Right lobe of liver (tissue), 6 donors: ENCODE data around the gene RBM38. TPM values are rescaled to one million over a fixed set of nuclear protein-coding genes. Genes with fewer than 3 reads are reported as not detected.
A peak's percentile ranks its signal among the peaks of the same experiment; 100 is the strongest.

ENCODE experiments used
- ATAC-seq, 4 donors: fragments of 200-7000 bp; cut with Tn5 transposase; one replicate each; pipeline ENCODE4 v1.9.1; 2020; ENCODE audit warnings: mild to moderate bottlenecking in 4 of 4, moderate library complexity in 4 of 4
- DNase-seq, 3 donors: peaks; one replicate each; pipeline ENCODE4 v3.0.0-alpha.2; 2020
- H3K27ac ChIP-seq, 3 donors: fragments of 200-600 bp; one replicate each; pipeline ENCODE4 v1.8.0; 2022
- H3K27me3 ChIP-seq, 2 donors: fragments of 200-600 bp; one replicate each; pipeline ENCODE4 v1.8.0; 2022
- H3K36me3 ChIP-seq, 4 donors: fragments of 200-600 bp; sonication (generic) in 1 of 4; one replicate each; pipeline versions ENCODE4 v1.5.1 to v1.8.0; 2017 to 2022; ENCODE audit warnings: control low read depth in 1 of 4
- H3K4me1 ChIP-seq, 4 donors: fragments of 200-600 bp; sonication (generic) in 1 of 4; one replicate each; pipeline versions ENCODE4 v1.5.1 to v1.8.0; 2017 to 2022; ENCODE audit warnings: control low read depth in 1 of 4
- H3K4me3 ChIP-seq, 3 donors: fragments of 200-600 bp; one replicate each; pipeline ENCODE4 v1.8.0; 2022
- H3K9me3 ChIP-seq, 4 donors: fragments of 200-600 bp; sonication (generic) in 1 of 4; one replicate each; pipeline versions ENCODE4 v1.5.1 to v1.8.0; 2017 to 2022; ENCODE audit warnings: control low read depth in 1 of 4
- POLR2A ChIP-seq: fragments of 450-650 bp; IDR thresholded peaks from one replicate; pipeline ENCODE4 v1.6.1; 2017; ENCODE audit warnings: antibody characterized with exemption, mild to moderate bottlenecking
- WGBS: methylation state at CpG from one replicate; pipeline ENCODE4 v1.1.6; 2018; ENCODE audit warnings: low coverage, low lambda C conversion rate; ENCODE audit not compliant: insufficient coverage; ENCODE audit errors: missing lambda C conversion rate; 5-methylcytosine and 5-hydroxymethylcytosine counted together
- intact Hi-C, 2 donors: fragments of 100-400 bp; cut with DNase I; formaldehyde crosslinking; loops; one replicate each; pipeline versions ENCODE4 v1.11.2 to v1.14.1; 2022
- total RNA-seq, 6 experiments: library from RNA; depleted of rRNA in 2 of 6; stranded (reverse); fragments of >200 nt in 2 of 6; fragmentation: NEBNext Ultra II Directional in 3 of 6; extraction: Animal tissue kit (Norgen Biotek cat#: 25700) in 3 of 6; gene quantifications; one replicate each; pipeline versions ENCODE4 v1.1.0 to v1.2.4, GENCODE V29; 2016 to 2023
- TF ChIP-seq, protein P1 (sequence below), 4 donors: fragments of 200-600 bp in 3 of 4; fragments of 450-650 bp in 1 of 4; IDR thresholded peaks; one replicate each; pipeline versions ENCODE4 v1.5.1 to v1.8.0; 2016 to 2022; ENCODE audit warnings: antibody characterized with exemption in 4 of 4, mild to moderate bottlenecking in 2 of 4
- donor health status: DM: no; HTN: yes; CAD: no.
- donor health status: DM: no; HTN: no; CAD: no.
- donor health status: DM: no; HTN: no; CAD: no.
- donor health status: DM: no; HTN: yes; CAD: no.
- donor health status: DM: no; HTN: yes; CAD: no.

RBM38 gene
- total RNA-seq, 6 experiments from 2014 or later = 3.9 to 16.9 (median 9.6) TPM

DNA sequence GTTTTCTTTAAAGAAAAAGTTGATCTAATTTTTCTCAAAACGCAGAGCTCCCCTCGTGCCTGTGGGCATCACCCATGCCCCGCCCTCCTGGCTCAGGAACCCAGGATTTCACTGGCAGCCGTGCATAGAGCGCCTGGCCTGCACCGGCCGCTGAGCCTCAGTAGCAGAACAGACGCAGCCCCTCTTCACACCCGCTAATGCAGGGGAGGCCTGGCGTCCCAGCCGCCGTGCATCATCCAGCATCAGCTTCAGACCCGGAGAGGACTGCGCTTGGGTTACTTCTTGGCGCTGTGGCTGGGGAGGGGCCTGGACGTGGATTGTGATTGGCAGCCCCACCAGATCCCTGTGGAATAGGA is 18.1 kb downstream of the RBM38 start:
- peaks cover 0 to 14% (median 5%) of the 10 kb centered on the region in 4 donors for H3K36me3 ChIP-seq
- DNase-seq = no peak
- H3K4me1 ChIP-seq = no peaks in the 10 kb centered on the region
- no peaks in the 10 kb centered on the region for H3K27me3 ChIP-seq
- ATAC-seq = no peak
- H3K9me3 ChIP-seq = no peaks in the 10 kb centered on the region
- no peak overlapping the region for H3K4me3 ChIP-seq
- H3K27ac ChIP-seq = no peak overlapping the region
- intact Hi-C loops = loop anchor here in 1 of 2 donors (10.0 kb wide), 1 partner anchor 186 kb away; no protein-coding TSS in a partner anchor
- WGBS = 81% methylated on average over 5 of the region's 16 CpGs
- no peak for TF ChIP-seq POLR2A
- TF ChIP-seq, protein P1, sequence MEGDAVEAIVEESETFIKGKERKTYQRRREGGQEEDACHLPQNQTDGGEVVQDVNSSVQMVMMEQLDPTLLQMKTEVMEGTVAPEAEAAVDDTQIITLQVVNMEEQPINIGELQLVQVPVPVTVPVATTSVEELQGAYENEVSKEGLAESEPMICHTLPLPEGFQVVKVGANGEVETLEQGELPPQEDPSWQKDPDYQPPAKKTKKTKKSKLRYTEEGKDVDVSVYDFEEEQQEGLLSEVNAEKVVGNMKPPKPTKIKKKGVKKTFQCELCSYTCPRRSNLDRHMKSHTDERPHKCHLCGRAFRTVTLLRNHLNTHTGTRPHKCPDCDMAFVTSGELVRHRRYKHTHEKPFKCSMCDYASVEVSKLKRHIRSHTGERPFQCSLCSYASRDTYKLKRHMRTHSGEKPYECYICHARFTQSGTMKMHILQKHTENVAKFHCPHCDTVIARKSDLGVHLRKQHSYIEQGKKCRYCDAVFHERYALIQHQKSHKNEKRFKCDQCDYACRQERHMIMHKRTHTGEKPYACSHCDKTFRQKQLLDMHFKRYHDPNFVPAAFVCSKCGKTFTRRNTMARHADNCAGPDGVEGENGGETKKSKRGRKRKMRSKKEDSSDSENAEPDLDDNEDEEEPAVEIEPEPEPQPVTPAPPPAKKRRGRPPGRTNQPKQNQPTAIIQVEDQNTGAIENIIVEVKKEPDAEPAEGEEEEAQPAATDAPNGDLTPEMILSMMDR (IDR thresholded peaks at IDR 0.05) = no peak

DNA sequence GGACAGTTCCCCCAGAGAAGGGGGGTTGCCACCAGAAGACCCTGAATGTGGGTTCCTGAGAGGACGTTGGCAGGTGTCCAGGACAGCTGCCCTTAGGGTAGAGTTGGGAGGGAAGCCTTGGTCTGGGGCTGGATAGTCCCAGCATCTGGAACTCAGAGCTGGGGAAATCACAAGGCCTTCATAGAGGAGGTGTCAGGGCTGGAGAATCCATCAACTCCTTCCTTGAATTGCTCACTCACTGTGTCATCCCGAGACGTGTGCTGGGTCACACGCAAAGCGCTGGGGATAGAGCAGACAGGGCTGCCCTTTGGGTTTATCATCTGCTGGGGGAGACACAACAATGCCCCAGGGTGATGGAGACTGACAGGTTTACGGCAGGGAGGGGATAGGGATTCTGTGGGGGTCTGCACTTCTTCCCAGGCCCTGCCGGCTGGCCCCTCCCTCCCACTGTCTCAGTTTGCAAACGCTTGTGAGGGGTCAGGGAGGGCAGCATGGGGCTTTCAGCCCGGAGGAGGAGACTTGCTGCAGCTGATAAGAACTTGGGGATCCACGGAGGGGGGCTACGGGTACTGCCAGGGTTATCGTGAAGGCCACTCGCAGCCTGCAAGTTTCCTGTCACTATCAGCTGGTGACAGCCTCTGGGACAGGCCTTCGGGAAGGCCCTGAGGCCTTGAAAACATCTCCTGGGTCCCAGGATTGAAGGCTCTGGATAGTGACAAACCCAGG is 18.6 kb downstream of the RBM38 start:
- no peak for TF ChIP-seq POLR2A
- TF ChIP-seq, protein P1 (IDR thresholded peaks at IDR 0.05) = no peak
- WGBS = no CpG with 5 or more reads among the region's 14 CpGs
- Histone ChIP-seq H3K27ac (no peak overlapping the region), H3K27me3 (no peaks in the 10 kb centered on the region), H3K9me3 (no peaks in the 10 kb centered on the region), H3K4me3 (no peak overlapping the region), H3K36me3 (peaks cover 0 to 14% (median 5%) of the 10 kb centered on the region in 4 donors), H3K4me1 (no peaks in the 10 kb centered on the region)
- DNase-seq (no peak), ATAC-seq (peak in 1 of 4 donors; percentile 26)
- intact Hi-C loops = loop anchor here in 1 of 2 donors (10.0 kb wide), 1 partner anchor 185 kb away; no protein-coding TSS in a partner anchor

DNA sequence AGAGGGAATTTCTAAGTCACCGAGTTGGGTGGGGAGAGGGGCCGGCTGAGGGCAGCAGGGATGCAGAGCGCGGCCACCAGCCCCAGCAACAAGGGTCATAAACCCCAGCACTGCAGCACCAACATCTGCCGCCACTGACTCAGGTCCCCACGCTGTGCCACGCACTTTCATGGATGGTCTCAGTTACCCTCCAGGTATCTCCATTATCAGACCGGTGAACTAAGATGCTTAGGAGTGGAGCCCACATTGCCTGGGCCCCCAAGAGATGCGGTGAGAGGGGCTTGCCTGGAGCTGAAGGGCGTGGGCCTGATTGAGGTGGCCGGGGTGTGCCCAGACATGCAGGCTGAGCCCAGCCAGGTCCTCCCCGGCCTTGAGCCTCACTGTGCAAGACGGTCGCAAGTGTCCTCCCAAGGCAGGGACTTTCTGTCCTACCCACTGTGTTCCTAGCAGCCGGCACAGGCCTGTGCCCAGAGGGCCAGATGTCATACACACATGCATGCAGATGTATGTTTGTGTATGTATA is 19.3 kb downstream of the RBM38 start:
- no peaks in the 10 kb centered on the region for H3K27me3 ChIP-seq
- H3K36me3 ChIP-seq = peaks cover 0 to 14% (median 5%) of the 10 kb centered on the region in 4 donors
- H3K9me3 ChIP-seq = no peaks in the 10 kb centered on the region
- H3K4me1 ChIP-seq = no peaks in the 10 kb centered on the region
- intact Hi-C loops = no loop called here
- no peak overlapping the region for H3K4me3 ChIP-seq
- ATAC-seq (peak in 1 of 4 donors; percentile 6), DNase-seq (no peak)
- H3K27ac ChIP-seq = no peak overlapping the region
- WGBS = no CpG with 5 or more reads among the region's 15 CpGs
- TF ChIP-seq, protein P1 (IDR thresholded peaks at IDR 0.05) = no peak
- no peak for TF ChIP-seq POLR2A

DNA sequence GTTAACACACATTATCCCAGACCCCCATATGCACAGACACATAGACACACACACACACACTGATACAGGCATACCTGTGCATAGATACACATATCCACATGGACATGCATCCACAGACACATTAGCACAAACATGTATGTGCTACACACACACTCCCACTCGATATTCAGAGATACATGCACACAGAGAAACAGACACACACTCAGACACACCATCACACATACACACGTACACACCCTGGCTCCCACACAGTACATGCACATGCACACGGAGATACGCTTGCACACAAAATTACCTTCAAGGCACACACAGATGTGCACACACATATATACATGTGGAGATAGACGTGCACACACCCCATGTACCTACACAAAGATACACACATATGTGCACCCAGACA is 19.7 kb downstream of the RBM38 start:
- Histone ChIP-seq H3K27me3 (no peaks in the 10 kb centered on the region), H3K27ac (no peak overlapping the region), H3K4me3 (no peak overlapping the region), H3K36me3 (peaks cover 0 to 14% (median 5%) of the 10 kb centered on the region in 4 donors), H3K4me1 (no peaks in the 10 kb centered on the region), H3K9me3 (no peaks in the 10 kb centered on the region)
- ATAC-seq = no peak
- intact Hi-C loops = no loop called here
- 89% methylated on average over 3 of the region's 5 CpGs for WGBS
- TF ChIP-seq POLR2A = no peak
- no peak for DNase-seq
